ENCODE data around the gene FDXR. TPM values are rescaled to one million over a fixed set of nuclear protein-coding genes. Genes with fewer than 3 reads are reported as not detected.

Gene FDXR, protein sequence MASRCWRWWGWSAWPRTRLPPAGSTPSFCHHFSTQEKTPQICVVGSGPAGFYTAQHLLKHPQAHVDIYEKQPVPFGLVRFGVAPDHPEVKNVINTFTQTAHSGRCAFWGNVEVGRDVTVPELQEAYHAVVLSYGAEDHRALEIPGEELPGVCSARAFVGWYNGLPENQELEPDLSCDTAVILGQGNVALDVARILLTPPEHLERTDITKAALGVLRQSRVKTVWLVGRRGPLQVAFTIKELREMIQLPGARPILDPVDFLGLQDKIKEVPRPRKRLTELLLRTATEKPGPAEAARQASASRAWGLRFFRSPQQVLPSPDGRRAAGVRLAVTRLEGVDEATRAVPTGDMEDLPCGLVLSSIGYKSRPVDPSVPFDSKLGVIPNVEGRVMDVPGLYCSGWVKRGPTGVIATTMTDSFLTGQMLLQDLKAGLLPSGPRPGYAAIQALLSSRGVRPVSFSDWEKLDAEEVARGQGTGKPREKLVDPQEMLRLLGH
- total RNA-seq (100 to 1,000 TPM; 314 to 835 (median 511) TPM), polyA plus RNA-seq (100 to 1,000 TPM; 159 to 405 (median 254) TPM)
- long read RNA-seq, donor 1, transcript FDXR-205 (11 exons, 1,827 nt) = minor isoform, 5 of 300 reads
- long read RNA-seq, donor 1, transcript FDXR-201 (12 exons, 1,875 nt) = major isoform, 133 of 300 reads
- long read RNA-seq, donor 1, partial matches to known transcripts = 144 of 300 reads
- long read RNA-seq, donor 1, other reads (novel, unspliced or antisense) = 6 of 300 reads
- long read RNA-seq, donor 2, transcript FDXR-201 (12 exons, 1,875 nt) = major isoform, 149 of 335 reads
- long read RNA-seq, donor 2, partial matches to known transcripts = 123 of 335 reads
- long read RNA-seq, donor 2, other reads (novel, unspliced or antisense) = 53 of 335 reads
- long read RNA-seq, donor 3, transcript FDXR-201 (12 exons, 1,875 nt) = major isoform, 78 of 145 reads
- long read RNA-seq, donor 3, partial matches to known transcripts = 44 of 145 reads
- long read RNA-seq, donor 3, other reads (novel, unspliced or antisense) = 17 of 145 reads
- long read RNA-seq, donor 4, transcript FDXR-205 (11 exons, 1,827 nt) = minor isoform, 6 of 447 reads
- long read RNA-seq, donor 4, transcript FDXR-201 (12 exons, 1,875 nt) = major isoform, 277 of 447 reads
- long read RNA-seq, donor 4, transcript FDXR-204 (12 exons, 1,967 nt) = minor isoform, 5 of 447 reads
- long read RNA-seq, donor 4, partial matches to known transcripts = 41 of 447 reads
- long read RNA-seq, donor 4, other reads (novel, unspliced or antisense) = 112 of 447 reads
- long read RNA-seq, donor 5, transcript FDXR-201 (12 exons, 1,875 nt) = major isoform, 1,485 of 2,098 reads
- long read RNA-seq, donor 5, transcript FDXR-217 (12 exons, 1,766 nt) = minor isoform, 30 of 2,098 reads
- long read RNA-seq, donor 5, transcript FDXR-205 (11 exons, 1,827 nt) = minor isoform, 20 of 2,098 reads
- long read RNA-seq, donor 5, transcript FDXR-204 (12 exons, 1,967 nt) = minor isoform, 11 of 2,098 reads
- long read RNA-seq, donor 5, partial matches to known transcripts = 69 of 2,098 reads
- long read RNA-seq, donor 5, other reads (novel, unspliced or antisense) = 459 of 2,098 reads
- long read RNA-seq, donor 6, transcript FDXR-201 (12 exons, 1,875 nt) = major isoform, 131 of 183 reads
- long read RNA-seq, donor 6, partial matches to known transcripts = 15 of 183 reads
- long read RNA-seq, donor 6, other reads (novel, unspliced or antisense) = 28 of 183 reads
- long read RNA-seq, donor 7, transcript FDXR-201 (12 exons, 1,875 nt) = major isoform, 58 of 228 reads
- long read RNA-seq, donor 7, partial matches to known transcripts = 147 of 228 reads
- long read RNA-seq, donor 7, other reads (novel, unspliced or antisense) = 19 of 228 reads
- long read RNA-seq, donor 8, transcript FDXR-201 (12 exons, 1,875 nt) = major isoform, 220 of 534 reads
- long read RNA-seq, donor 8, partial matches to known transcripts = 216 of 534 reads
- long read RNA-seq, donor 8, other reads (novel, unspliced or antisense) = 83 of 534 reads
- long read RNA-seq, donor 9, transcript FDXR-201 (12 exons, 1,875 nt) = major isoform, 99 of 158 reads
- long read RNA-seq, donor 9, partial matches to known transcripts = 21 of 158 reads
- long read RNA-seq, donor 9, other reads (novel, unspliced or antisense) = 30 of 158 reads
- long read RNA-seq, donor 10, transcript FDXR-201 (12 exons, 1,875 nt) = major isoform, 62 of 143 reads
- long read RNA-seq, donor 10, partial matches to known transcripts = 76 of 143 reads
- long read RNA-seq, donor 10, other reads (novel, unspliced or antisense) = 0 of 143 reads

GRCh38 chr17:74872313-74873036 lies at the start of gene FDXR:
TSS of gene FDXR (minus strand) at chr17:74872994. CDS start at chr17:74872944, 50 bp downstream.
- intact Hi-C loops (cut with DNase I) = no loop called here
- Histone ChIP-seq H3K4me3 (peak within 1 kb of the TSS; percentile 39 to 78 (median 72)), H3K27me3 (no peaks in the 10 kb centered on the region), H3K9me3 (replicated peaks in 1 of 3) (no peaks in the 10 kb centered on the region), H3K36me3 (replicated peaks in 1 of 2) (no peaks in the 10 kb centered on the region), H3K4me1 (replicated peaks in 1 of 2) (peaks cover 47 to 57% of the 10 kb centered on the region in 2 donors), H3K27ac (peak within 1 kb of the TSS; percentile 88 to 94 (median 94))
- 4 to 10% (median 5%) methylated on average over 22 to 38 of the region's 38 CpGs for WGBS, 4 donors
- TF ChIP-seq, protein P1, sequence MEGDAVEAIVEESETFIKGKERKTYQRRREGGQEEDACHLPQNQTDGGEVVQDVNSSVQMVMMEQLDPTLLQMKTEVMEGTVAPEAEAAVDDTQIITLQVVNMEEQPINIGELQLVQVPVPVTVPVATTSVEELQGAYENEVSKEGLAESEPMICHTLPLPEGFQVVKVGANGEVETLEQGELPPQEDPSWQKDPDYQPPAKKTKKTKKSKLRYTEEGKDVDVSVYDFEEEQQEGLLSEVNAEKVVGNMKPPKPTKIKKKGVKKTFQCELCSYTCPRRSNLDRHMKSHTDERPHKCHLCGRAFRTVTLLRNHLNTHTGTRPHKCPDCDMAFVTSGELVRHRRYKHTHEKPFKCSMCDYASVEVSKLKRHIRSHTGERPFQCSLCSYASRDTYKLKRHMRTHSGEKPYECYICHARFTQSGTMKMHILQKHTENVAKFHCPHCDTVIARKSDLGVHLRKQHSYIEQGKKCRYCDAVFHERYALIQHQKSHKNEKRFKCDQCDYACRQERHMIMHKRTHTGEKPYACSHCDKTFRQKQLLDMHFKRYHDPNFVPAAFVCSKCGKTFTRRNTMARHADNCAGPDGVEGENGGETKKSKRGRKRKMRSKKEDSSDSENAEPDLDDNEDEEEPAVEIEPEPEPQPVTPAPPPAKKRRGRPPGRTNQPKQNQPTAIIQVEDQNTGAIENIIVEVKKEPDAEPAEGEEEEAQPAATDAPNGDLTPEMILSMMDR (IDR thresholded peaks at IDR 0.05) = peak in 1 of 6 experiments; percentile 23
- peak; percentile 95 to 96 for TF ChIP-seq POLR2A (IDR thresholded peaks at IDR 0.05)
- DNase-seq = peak in 1 of 7 donors; percentile 29

GRCh38 chr17:74922172-74922571 lies 49.4 kb upstream of the FDXR start:
- intact Hi-C loops (cut with DNase I) = loop anchor here (5.0 kb wide), 1 partner anchor 35 kb away; no protein-coding TSS in a partner anchor
- 35 to 44% (median 37%) methylated on average over 3 to 6 of the region's 6 CpGs for WGBS, 4 donors
- no peaks in the 10 kb centered on the region for H3K9me3 ChIP-seq (replicated peaks in 1 of 3)
- peaks cover 24% of the 10 kb centered on the region for H3K27me3 ChIP-seq
- DNase-seq = peak in 6 of 7 donors; percentile 32 to 70 (median 53)
- TF ChIP-seq POLR2A (IDR thresholded peaks at IDR 0.05) = no peak
- TF ChIP-seq, protein P1 (IDR thresholded peaks at IDR 0.05) = no peak
- H3K27ac ChIP-seq = no peak overlapping the region
- H3K4me3 ChIP-seq = peak overlapping the region in 1 of 4 donors; percentile 65
- peaks cover 13 to 20% of the 10 kb centered on the region in 2 donors for H3K4me1 ChIP-seq (replicated peaks in 1 of 2)
- no peaks in the 10 kb centered on the region for H3K36me3 ChIP-seq (replicated peaks in 1 of 2)

Data from adrenal gland (tissue), 19 donors.